Activated T-cell treated with anti-CD3 and anti-CD28 coated beads, Interleukin-2, amount 50 U/mL, for 72 hours (primary cell): ENCODE measurements around the gene CCL22. TPM values are rescaled to one million over a fixed set of nuclear protein-coding genes. Genes with fewer than 3 reads are reported as not detected.

ENCODE experiments used
- ATAC-seq, 2 donors: fragments of 150-1000 bp; cut with Tn5 transposase; replicated peaks in 1 of 2; 2 replicates each; pipeline ENCODE4 v1.10.0; 2021; ENCODE audit warnings: moderate library complexity in 2 of 2, mild to moderate bottlenecking in 1 of 2
- DNase-seq, 2 donors: peaks; one replicate each; pipeline ENCODE4 v3.0.0; 2021 to 2022; ENCODE audit warnings: mixed read lengths in 1 of 2
- H3K27ac Mint-ChIP-seq: one replicate; pipeline ENCODE4 v1.8.0; 2022; ENCODE audit warnings: mild to moderate bottlenecking, moderate library complexity, mixed read lengths
- H3K27me3 Mint-ChIP-seq: one replicate; pipeline ENCODE4 v1.8.0; 2022; ENCODE audit warnings: low read depth, mixed read lengths
- H3K36me3 Mint-ChIP-seq, 2 donors: one replicate each; pipeline ENCODE4 v1.8.0; 2022; ENCODE audit warnings: mixed read lengths in 2 of 2, mild to moderate bottlenecking in 1 of 2; ENCODE audit not compliant: insufficient read depth in 2 of 2
- H3K4me1 Mint-ChIP-seq: one replicate; pipeline ENCODE4 v1.8.0; 2022; ENCODE audit warnings: low read depth, mixed read lengths
- H3K4me3 Mint-ChIP-seq, 2 donors: one replicate each; pipeline ENCODE4 v1.8.0; 2022; ENCODE audit warnings: mild to moderate bottlenecking in 2 of 2, mixed read lengths in 2 of 2, moderate library complexity in 2 of 2
- H3K9me3 Mint-ChIP-seq, 2 donors: one replicate each; pipeline ENCODE4 v1.8.0; 2022; ENCODE audit warnings: mixed read lengths in 2 of 2
- total RNA-seq, 2 donors: library from RNA; stranded (reverse); gene quantifications; one replicate each; pipeline ENCODE4 v1.2.3, GENCODE V29; 2022

The CCL22 gene
- total RNA-seq, result 1 to 10 TPM; 4.6 to 8.0 TPM

GRCh38 chr16:57358527-57359095 lies at the start of gene CCL22:
Gene CCL22, plus strand, starts transcription at chr16:57358783. Its CDS starts 34 bp downstream, at chr16:57358817.
- H3K27me3 Mint-ChIP-seq, result peaks cover 2% of the 10 kb centered on the region
- H3K27ac Mint-ChIP-seq, result no peak within 1 kb of the TSS
- peak within 1 kb of the TSS in 1 of 2 donors; percentile 6 for H3K4me3 Mint-ChIP-seq
- DNase-seq (peak; percentile 23 to 53), ATAC-seq (peak; percentile 91 to 93)
- no peaks in the 10 kb centered on the region for H3K9me3 Mint-ChIP-seq
- peaks cover 16% of the 10 kb centered on the region for H3K4me1 Mint-ChIP-seq
- no peaks in the 10 kb centered on the region for H3K36me3 Mint-ChIP-seq

GRCh38 chr16:57310801-57311200 lies 47.8 kb upstream of the CCL22 start:
- H3K27ac Mint-ChIP-seq, result no peak overlapping the region
- H3K9me3 Mint-ChIP-seq, result no peaks in the 10 kb centered on the region
- no peaks in the 10 kb centered on the region for H3K36me3 Mint-ChIP-seq
- H3K4me3 Mint-ChIP-seq, result no peak overlapping the region
- H3K27me3 Mint-ChIP-seq, result peaks cover 8% of the 10 kb centered on the region
- H3K4me1 Mint-ChIP-seq, result peaks cover 13% of the 10 kb centered on the region
- DNase-seq (no peak), ATAC-seq (no peak)

- no peaks in the 10 kb centered on the region for H3K36me3 Mint-ChIP-seq
- no peak overlapping the region for H3K27ac Mint-ChIP-seq
- H3K4me1 Mint-ChIP-seq, result peaks cover 13% of the 10 kb centered on the region
- ATAC-seq (no peak), DNase-seq (no peak)
- H3K27me3 Mint-ChIP-seq, result no peaks in the 10 kb centered on the region
- no peaks in the 10 kb centered on the region for H3K9me3 Mint-ChIP-seq
- no peak overlapping the region for H3K4me3 Mint-ChIP-seq
Measured at GRCh38 chr16:57313509-57313908, 45.1 kb upstream of the CCL22 start.

- DNase-seq (no peak), ATAC-seq (peak; percentile 74 to 81)
- peak overlapping the region; percentile 3 to 33 for H3K4me3 Mint-ChIP-seq
- H3K4me1 Mint-ChIP-seq, result peaks cover 13% of the 10 kb centered on the region
- H3K9me3 Mint-ChIP-seq, result no peaks in the 10 kb centered on the region
- H3K27me3 Mint-ChIP-seq, result no peaks in the 10 kb centered on the region
- H3K27ac Mint-ChIP-seq, result no peak overlapping the region
- no peaks in the 10 kb centered on the region for H3K36me3 Mint-ChIP-seq
Measured at GRCh38 chr16:57314161-57314785, 44.3 kb upstream of the CCL22 start.

GRCh38 chr16:57315416-57315815 lies 43.2 kb upstream of the CCL22 start:
- DNase-seq, result no peak
- no peaks in the 10 kb centered on the region for H3K36me3 Mint-ChIP-seq
- H3K27me3 Mint-ChIP-seq, result no peaks in the 10 kb centered on the region
- peaks cover 13% of the 10 kb centered on the region for H3K4me1 Mint-ChIP-seq
- H3K27ac Mint-ChIP-seq, result no peak overlapping the region
- no peaks in the 10 kb centered on the region for H3K9me3 Mint-ChIP-seq
- ATAC-seq, result no peak
- no peak overlapping the region for H3K4me3 Mint-ChIP-seq

- no peaks in the 10 kb centered on the region for H3K36me3 Mint-ChIP-seq
- ATAC-seq, result no peak
- no peak overlapping the region for H3K4me3 Mint-ChIP-seq
- H3K4me1 Mint-ChIP-seq, result peaks cover 13% of the 10 kb centered on the region
- no peaks in the 10 kb centered on the region for H3K27me3 Mint-ChIP-seq
- no peaks in the 10 kb centered on the region for H3K9me3 Mint-ChIP-seq
- H3K27ac Mint-ChIP-seq, result no peak overlapping the region
- no peak for DNase-seq
Measured at GRCh38 chr16:57316390-57317017, 42.1 kb upstream of the CCL22 start.

- ATAC-seq (no peak), DNase-seq (no peak)
- H3K4me1 Mint-ChIP-seq, result peaks cover 13% of the 10 kb centered on the region
- no peak overlapping the region for H3K27ac Mint-ChIP-seq
- no peaks in the 10 kb centered on the region for H3K36me3 Mint-ChIP-seq
- no peak overlapping the region for H3K4me3 Mint-ChIP-seq
- no peaks in the 10 kb centered on the region for H3K27me3 Mint-ChIP-seq
- H3K9me3 Mint-ChIP-seq, result no peaks in the 10 kb centered on the region
Measured at GRCh38 chr16:57318240-57318970, 40.2 kb upstream of the CCL22 start.

- no peaks in the 10 kb centered on the region for H3K9me3 Mint-ChIP-seq
- no peak overlapping the region for H3K27ac Mint-ChIP-seq
- ATAC-seq (no peak), DNase-seq (no peak)
- no peaks in the 10 kb centered on the region for H3K27me3 Mint-ChIP-seq
- H3K4me3 Mint-ChIP-seq, result no peak overlapping the region
- peaks cover 5% of the 10 kb centered on the region for H3K4me1 Mint-ChIP-seq
- no peaks in the 10 kb centered on the region for H3K36me3 Mint-ChIP-seq
Measured at GRCh38 chr16:57319646-57320045, 38.9 kb upstream of the CCL22 start.

GRCh38 chr16:57324749-57325148 lies 33.8 kb upstream of the CCL22 start:
- H3K4me3 Mint-ChIP-seq, result no peak overlapping the region
- ATAC-seq, result no peak
- no peaks in the 10 kb centered on the region for H3K4me1 Mint-ChIP-seq
- H3K27me3 Mint-ChIP-seq, result no peaks in the 10 kb centered on the region
- H3K27ac Mint-ChIP-seq, result no peak overlapping the region
- H3K36me3 Mint-ChIP-seq, result no peaks in the 10 kb centered on the region
- DNase-seq, result no peak
- H3K9me3 Mint-ChIP-seq, result no peaks in the 10 kb centered on the region

- H3K4me1 Mint-ChIP-seq, result no peaks in the 10 kb centered on the region
- no peaks in the 10 kb centered on the region for H3K9me3 Mint-ChIP-seq
- no peak overlapping the region for H3K4me3 Mint-ChIP-seq
- ATAC-seq (no peak), DNase-seq (no peak)
- no peak overlapping the region for H3K27ac Mint-ChIP-seq
- no peaks in the 10 kb centered on the region for H3K27me3 Mint-ChIP-seq
- no peaks in the 10 kb centered on the region for H3K36me3 Mint-ChIP-seq
Measured at GRCh38 chr16:57325458-57325857, 33.1 kb upstream of the CCL22 start.

GRCh38 chr16:57329718-57330327 lies 28.8 kb upstream of the CCL22 start:
- H3K9me3 Mint-ChIP-seq, result peaks cover 0 to 2% of the 10 kb centered on the region in 2 donors
- H3K27ac Mint-ChIP-seq, result no peak overlapping the region
- H3K4me3 Mint-ChIP-seq, result peak overlapping the region in 1 of 2 donors; percentile 29
- ATAC-seq, result no peak
- H3K36me3 Mint-ChIP-seq, result peaks cover 0 to 4% of the 10 kb centered on the region in 2 donors
- no peak for DNase-seq
- H3K27me3 Mint-ChIP-seq, result peaks cover 10% of the 10 kb centered on the region
- H3K4me1 Mint-ChIP-seq, result no peaks in the 10 kb centered on the region

GRCh38 chr16:57331355-57331754 lies 27.2 kb upstream of the CCL22 start:
- DNase-seq, result no peak
- Mint-ChIP-seq H3K9me3 (peaks cover 0 to 2% of the 10 kb centered on the region in 2 donors), H3K27me3 (peaks cover 15% of the 10 kb centered on the region), H3K4me1 (no peaks in the 10 kb centered on the region), H3K36me3 (peaks cover 0 to 4% of the 10 kb centered on the region in 2 donors), H3K4me3 (no peak overlapping the region), H3K27ac (no peak overlapping the region)
- ATAC-seq, result no peak

GRCh38 chr16:57333402-57333801 lies 25.2 kb upstream of the CCL22 start:
- Mint-ChIP-seq H3K36me3 (peaks cover 2 to 4% of the 10 kb centered on the region in 2 donors), H3K4me1 (no peaks in the 10 kb centered on the region), H3K4me3 (no peak overlapping the region), H3K27me3 (peaks cover 15% of the 10 kb centered on the region), H3K9me3 (peaks cover 0 to 2% of the 10 kb centered on the region in 2 donors), H3K27ac (no peak overlapping the region)
- ATAC-seq, result no peak
- DNase-seq, result no peak
